ENCODE measurements around the gene KRT76. TPM values are rescaled to one million over a fixed set of nuclear protein-coding genes. Genes with fewer than 3 reads are reported as not detected.

Gene KRT76
- total RNA-seq, result not detected

DNA sequence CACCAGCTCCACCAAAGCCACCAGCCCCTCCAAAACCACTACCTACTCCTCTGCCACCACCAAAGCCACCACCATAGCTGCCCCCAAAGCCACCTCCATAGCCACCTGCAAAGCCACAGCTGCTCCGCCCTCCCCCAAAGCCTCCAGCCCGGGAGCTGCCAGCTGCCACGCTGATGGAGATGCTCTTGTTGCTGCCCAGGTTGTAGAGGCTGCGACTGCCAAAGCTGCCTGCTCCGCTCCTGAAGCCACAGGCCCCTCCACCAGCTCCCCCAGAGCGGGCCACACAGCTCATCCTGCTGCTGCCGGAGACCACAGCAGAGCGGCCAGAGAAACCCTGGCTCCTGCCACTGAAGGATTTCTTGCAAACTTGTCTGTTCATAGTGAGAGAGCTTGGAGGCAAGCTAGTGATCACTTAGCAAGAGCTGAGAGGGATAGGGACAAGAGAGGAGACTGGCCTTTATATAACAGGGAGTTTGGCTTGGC is at the start of gene KRT76:
Gene KRT76 (minus strand): TSS at position 433 of the 483 bp plus-strand sequence. CDS start 54 bp downstream, at position 379.
- no peaks in the 10 kb centered on the region for H3K4me1 Mint-ChIP-seq

DNA sequence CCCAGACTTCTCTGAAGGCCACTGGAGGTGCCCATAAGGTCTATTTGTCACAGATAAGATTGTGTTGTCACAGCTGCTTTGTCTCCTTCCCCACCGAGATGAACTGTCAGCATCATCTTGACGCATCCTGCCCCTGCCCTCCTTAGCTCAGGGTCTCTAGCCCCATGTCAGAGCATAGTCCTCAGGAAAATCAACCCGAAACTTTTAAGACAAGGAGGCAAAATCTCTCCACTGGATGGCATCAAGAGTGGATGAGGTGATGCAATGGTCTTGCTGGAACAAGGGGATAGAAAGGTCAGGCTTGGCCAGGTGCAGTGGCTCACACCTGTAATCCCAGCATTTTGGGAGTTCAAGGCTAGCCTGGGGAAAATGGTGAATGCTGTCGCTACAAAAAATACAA is 48.8 kb upstream of the KRT76 start:
- Mint-ChIP-seq H3K27ac (no peak overlapping the region), H3K4me1 (peaks cover 11% of the 10 kb centered on the region), H3K36me3 (no peaks in the 10 kb centered on the region), H3K4me3 (no peak overlapping the region), H3K9me3 (no peaks in the 10 kb centered on the region), H3K27me3 (no peaks in the 10 kb centered on the region)
- DNase-seq, result no peak

More for the DNA sequence above, at the start of gene KRT76:
- DNase-seq, result no peak
- H3K27me3 Mint-ChIP-seq, result no peaks in the 10 kb centered on the region
- no peaks in the 10 kb centered on the region for H3K36me3 Mint-ChIP-seq
- no peak within 1 kb of the TSS for H3K4me3 Mint-ChIP-seq
- H3K27ac Mint-ChIP-seq, result no peak within 1 kb of the TSS
- H3K9me3 Mint-ChIP-seq, result no peaks in the 10 kb centered on the region

DNA sequence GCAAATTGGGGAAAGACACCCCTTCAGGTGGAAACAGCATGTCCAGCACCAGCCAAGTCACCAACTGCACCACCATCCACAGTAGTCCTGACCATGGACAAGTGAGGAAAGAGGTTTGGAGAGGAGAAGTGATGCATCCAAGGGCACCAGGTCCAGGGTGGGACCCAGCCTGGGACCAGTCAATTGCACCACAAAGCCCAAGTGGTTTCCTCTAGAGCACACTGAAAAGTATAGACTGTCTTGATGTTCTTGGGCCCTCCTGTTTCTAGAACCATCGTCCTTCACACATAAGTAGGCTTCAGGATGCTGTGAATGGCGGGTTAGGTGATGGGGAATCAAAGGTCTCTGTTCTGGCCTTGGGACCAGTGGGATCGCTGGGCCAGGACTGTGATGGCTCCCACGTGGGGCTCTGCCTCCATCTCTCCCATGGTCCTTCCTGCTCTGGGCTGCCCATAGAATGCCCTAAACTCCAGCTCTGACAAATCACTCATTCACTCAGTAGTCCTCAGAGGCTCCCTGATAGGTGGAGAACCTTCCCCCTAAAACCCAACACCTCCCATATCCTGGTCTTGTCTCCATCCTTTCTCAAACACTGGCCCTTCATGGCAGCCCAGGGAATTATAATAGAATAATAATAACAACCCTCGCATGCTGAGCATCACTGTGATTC is 47.7 kb upstream of the KRT76 start:
- Mint-ChIP-seq H3K9me3 (no peaks in the 10 kb centered on the region), H3K27ac (no peak overlapping the region), H3K36me3 (no peaks in the 10 kb centered on the region), H3K4me3 (no peak overlapping the region), H3K4me1 (peaks cover 9% of the 10 kb centered on the region), H3K27me3 (no peaks in the 10 kb centered on the region)
- no peak for DNase-seq

DNA sequence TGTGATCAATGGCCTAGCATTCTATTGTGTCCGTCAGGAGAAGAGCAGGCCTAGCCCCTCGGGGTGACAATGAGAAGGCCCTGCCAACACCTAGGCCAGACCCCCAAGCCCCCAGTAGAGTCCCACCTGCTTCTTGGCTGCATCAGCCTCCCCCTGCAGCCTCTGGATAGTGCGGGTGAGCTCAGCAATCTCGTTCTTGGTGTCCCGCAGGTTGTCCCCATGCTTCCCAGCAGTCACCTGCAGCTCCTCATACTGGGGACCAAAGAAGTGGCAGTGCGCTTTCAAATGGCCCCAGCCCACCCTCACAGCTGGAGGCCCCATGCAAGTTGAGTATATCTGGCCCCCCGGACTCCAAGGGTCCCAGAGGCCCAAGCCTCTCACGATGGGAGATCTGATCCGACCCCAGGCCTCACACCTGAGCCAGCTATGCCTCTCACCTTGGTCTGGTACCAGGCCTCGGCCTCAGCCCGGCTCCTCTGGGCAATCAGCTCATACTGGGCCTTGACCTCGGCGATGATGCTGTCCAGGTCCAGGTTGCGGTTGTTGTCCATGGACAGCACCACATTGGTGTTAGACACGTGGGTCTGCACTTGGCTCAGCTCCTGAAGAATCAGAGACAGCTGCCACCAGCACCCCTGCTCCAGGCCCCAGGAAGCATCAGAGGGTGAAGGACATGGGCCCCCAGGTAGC is 46.8 kb upstream of the KRT76 start:
- no peaks in the 10 kb centered on the region for H3K9me3 Mint-ChIP-seq
- no peaks in the 10 kb centered on the region for H3K36me3 Mint-ChIP-seq
- H3K4me3 Mint-ChIP-seq, result no peak overlapping the region
- no peaks in the 10 kb centered on the region for H3K27me3 Mint-ChIP-seq
- H3K4me1 Mint-ChIP-seq, result peaks cover 6% of the 10 kb centered on the region
- no peak overlapping the region for H3K27ac Mint-ChIP-seq
- DNase-seq, result no peak

DNA sequence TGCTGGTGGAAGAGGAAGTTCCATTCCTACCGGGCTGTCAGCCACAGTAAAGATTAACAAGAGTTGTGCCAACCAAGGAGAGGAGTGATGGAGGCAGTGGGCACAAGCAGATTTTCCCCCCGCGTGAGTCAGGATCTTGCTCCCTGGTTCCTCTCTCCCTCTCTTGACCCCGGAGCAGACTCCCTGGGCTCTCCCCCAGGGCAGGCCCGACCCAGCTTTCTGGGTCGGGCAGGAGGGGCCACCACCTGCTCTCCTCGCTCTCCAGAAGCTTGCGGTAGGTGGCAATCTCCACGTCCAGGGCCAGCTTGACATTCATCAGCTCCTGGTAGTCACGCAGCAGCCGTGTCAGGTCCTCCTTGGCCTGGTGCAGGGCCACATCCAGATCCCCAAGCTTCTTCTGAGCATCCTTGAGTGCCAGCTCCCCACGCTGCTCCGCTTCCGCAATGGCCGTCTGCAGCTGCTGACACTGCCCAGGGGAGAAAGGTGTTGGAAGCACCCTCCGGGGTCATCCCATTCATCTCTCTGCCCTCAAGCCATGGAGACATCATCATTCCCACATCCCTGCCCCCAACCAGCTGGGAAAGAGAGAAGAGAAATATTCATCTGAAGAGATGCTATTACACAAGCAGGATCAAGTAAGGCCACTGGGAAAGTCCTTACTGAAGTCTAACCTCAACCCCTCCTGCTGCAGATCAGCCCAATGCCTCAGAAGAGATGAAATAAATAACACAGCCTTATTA is 45.8 kb upstream of the KRT76 start:
- Mint-ChIP-seq H3K27me3 (no peaks in the 10 kb centered on the region), H3K4me3 (no peak overlapping the region), H3K27ac (no peak overlapping the region), H3K9me3 (no peaks in the 10 kb centered on the region), H3K4me1 (peaks cover 2% of the 10 kb centered on the region), H3K36me3 (no peaks in the 10 kb centered on the region)
- no peak for DNase-seq

DNA sequence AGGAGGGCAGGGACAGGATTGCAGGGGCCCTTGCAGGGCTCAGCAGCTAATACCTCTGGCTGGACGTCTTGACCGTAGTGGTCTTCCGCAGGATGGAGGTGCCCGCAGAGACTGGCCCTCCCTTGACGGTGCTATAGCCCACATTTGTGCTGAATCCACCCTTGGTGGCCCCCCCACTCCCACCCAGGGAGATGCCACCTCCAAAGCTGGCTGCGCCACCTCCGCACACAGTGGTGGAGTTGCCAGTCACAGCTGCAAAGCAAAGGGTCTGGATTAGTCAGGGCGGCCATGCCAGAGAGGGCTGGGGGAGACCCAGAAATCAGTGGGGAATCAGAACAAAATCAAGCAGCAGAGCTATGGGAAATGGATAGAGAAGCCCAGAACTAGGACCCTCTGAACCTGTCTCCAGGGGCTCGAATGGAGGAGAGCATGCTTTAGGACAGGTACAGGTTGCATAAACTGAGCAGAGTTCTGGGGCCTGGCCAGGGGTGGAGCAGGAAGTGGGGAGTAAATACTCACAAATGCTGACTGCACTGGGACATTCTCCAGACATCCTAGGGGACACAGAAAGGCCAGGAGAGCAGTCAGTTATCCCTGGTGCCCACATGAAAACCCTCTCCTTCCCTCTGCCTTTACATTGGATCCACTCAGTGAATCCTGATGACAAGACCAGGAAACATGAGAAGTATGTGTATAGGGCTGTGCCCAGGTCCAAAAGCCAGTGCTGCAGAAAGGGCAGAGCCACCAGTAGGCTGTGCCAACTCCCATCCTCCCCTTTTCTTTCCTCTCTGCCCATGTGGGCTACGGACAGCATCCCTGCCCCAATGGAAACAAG is 44.9 kb upstream of the KRT76 start:
- H3K27ac Mint-ChIP-seq, result no peak overlapping the region
- H3K4me3 Mint-ChIP-seq, result no peak overlapping the region

DNA sequence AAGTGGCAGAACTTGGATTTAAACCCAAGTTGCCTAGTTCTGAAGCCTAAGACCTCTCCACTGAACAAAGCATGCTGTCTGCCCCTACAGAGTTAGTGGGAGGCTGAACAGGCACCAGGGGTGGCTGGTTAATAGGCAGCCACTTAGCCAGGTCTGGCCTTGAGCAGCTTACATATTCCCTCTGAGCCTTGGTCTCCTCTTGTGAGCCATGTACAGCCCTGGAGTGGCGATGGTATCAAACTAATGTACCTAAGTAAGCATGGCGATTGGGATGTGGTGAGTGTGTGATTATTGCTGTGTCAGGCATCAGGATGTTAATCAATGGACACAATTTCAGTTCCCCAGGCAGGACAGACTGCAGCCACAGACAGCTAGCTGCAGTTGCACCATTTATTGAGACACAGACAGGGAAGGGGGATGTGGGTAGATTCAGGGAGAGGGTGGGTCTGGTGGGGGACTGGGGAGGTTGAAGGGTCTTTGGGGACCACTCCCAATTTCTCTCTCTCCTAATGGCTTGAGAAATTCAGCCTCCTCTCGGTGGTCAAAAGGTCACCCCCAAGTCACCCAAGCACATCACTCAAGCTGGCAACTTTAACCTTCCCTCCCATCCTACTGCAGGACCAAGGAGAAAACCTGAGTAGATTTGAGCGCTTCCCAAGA is 44.1 kb upstream of the KRT76 start:
- no peaks in the 10 kb centered on the region for H3K9me3 Mint-ChIP-seq
- no peaks in the 10 kb centered on the region for H3K27me3 Mint-ChIP-seq
- no peak for DNase-seq
- no peak overlapping the region for H3K4me3 Mint-ChIP-seq
- H3K4me1 Mint-ChIP-seq, result peaks cover 8% of the 10 kb centered on the region
- no peak overlapping the region for H3K27ac Mint-ChIP-seq
- H3K36me3 Mint-ChIP-seq, result no peaks in the 10 kb centered on the region

More for the DNA sequence above, 44.9 kb upstream of the KRT76 start:
- H3K9me3 Mint-ChIP-seq, result no peaks in the 10 kb centered on the region
- no peaks in the 10 kb centered on the region for H3K36me3 Mint-ChIP-seq
- H3K4me1 Mint-ChIP-seq, result peaks cover 8% of the 10 kb centered on the region
- H3K27me3 Mint-ChIP-seq, result no peaks in the 10 kb centered on the region
- DNase-seq, result no peak

DNA sequence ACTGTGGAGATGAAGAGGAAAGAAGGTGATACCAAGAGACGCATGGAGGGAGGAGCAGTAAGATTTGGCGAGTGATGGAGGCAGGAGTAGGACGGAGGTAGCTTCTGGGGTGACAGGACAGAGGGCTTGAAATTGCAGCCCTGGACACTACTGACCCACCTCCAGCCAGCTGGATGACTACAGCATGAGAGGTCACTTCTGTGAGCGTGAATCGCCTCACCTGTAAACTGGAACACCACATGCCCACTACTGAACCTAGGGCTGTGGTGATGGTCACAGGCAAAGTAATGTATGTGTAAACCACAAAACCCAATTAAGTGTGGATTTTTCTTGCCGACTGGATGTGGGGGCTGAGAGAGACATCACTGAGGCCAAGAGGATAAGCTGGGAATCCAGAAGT is 43.4 kb upstream of the KRT76 start:
- Mint-ChIP-seq H3K4me1 (peaks cover 8% of the 10 kb centered on the region), H3K9me3 (no peaks in the 10 kb centered on the region), H3K4me3 (no peak overlapping the region), H3K36me3 (no peaks in the 10 kb centered on the region), H3K27ac (no peak overlapping the region), H3K27me3 (no peaks in the 10 kb centered on the region)
- DNase-seq, result no peak

DNA sequence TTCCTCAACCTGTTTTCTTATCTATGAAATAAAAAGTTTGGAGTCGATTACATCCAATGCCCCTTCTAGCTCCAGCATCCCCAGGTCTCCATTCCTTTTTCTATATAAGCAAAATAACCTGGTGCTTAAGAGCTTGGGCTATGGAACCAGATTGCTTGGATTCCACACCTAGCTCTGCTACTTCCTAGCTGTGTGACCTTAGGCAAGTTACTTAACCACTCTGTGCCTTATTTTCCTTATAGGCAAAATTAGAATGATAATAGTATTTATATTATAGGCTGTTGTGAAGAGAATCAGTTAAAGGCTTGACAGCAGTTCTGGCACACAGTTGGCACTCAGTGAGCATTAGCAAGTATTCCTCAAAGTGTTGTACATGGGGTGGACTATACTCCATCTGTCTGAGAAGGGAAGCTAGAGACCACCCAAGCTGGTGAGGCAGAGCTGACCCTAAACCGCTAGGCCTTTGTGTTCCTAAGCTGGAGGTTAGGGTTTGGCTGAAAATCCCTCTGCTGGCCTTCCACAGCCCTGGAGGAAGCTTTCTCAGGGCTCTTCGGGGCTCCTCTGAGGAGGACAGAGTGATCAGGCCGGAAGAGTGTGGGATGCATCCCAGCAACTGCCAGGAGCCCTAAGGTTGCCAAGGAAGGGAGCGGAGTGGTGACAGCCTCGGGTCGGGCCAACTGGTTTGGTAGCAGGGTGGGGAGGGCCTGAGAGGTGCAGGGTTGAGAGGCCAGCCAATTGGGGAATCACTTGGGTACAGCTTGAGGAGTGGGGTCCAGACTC is 42.8 kb upstream of the KRT76 start:
- H3K4me3 Mint-ChIP-seq, result no peak overlapping the region

DNA sequence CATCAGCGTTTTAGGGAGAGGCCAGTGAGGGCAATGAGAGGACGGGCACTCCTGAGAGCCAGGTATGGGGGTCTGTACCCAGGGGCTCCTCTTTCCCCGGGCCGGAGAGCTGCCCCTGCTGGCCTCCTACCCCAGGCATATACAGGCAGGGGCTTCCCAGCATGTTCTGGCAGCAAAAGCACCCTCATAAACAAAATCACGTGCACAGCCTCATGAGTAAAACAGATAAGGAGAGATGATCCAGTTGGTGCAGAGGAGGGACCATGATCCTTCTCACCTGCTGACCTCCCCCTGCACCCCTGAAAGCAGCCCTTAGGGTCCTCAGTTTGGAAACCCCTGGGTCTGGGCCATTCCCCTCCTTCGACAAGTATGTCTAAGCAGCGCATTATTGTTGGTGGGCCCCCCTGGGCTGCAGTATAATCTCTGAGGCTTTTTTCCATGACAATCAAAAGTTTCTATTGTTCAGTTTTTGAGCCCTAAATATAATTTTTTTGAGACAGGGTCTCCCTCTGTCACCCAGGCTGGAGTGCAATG is 41.8 kb upstream of the KRT76 start:
- Mint-ChIP-seq H3K9me3 (no peaks in the 10 kb centered on the region), H3K4me3 (no peak overlapping the region), H3K27me3 (no peaks in the 10 kb centered on the region), H3K27ac (no peak overlapping the region), H3K4me1 (peaks cover 8% of the 10 kb centered on the region), H3K36me3 (no peaks in the 10 kb centered on the region)
- DNase-seq, result no peak

More for the DNA sequence above, 42.8 kb upstream of the KRT76 start:
- no peaks in the 10 kb centered on the region for H3K9me3 Mint-ChIP-seq
- H3K36me3 Mint-ChIP-seq, result no peaks in the 10 kb centered on the region
- H3K4me1 Mint-ChIP-seq, result peaks cover 8% of the 10 kb centered on the region
- no peak overlapping the region for H3K27ac Mint-ChIP-seq
- no peak for DNase-seq
- no peaks in the 10 kb centered on the region for H3K27me3 Mint-ChIP-seq

DNA sequence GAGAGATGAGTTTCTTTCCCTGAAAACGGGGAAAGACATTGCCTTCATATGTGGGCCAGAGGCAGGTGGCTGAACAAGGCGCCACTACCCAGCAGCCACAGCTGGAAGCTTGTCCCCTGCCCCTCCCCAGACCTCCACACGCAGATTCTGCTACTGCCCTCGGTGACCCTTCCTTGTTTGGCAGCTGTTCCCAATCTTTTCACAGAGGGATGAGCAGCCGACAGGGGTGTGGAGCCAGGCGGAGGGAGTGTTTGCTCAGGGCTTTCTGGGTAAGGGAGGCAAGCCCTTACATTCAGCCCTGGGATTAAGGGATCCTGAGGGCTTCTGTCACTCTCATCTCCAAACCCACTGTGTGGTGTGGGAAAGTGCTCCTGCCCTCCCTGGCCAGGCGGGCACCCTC is 41.2 kb upstream of the KRT76 start:
- Mint-ChIP-seq H3K27ac (no peak overlapping the region), H3K36me3 (no peaks in the 10 kb centered on the region), H3K9me3 (no peaks in the 10 kb centered on the region), H3K4me3 (no peak overlapping the region), H3K27me3 (no peaks in the 10 kb centered on the region), H3K4me1 (peaks cover 8% of the 10 kb centered on the region)
- DNase-seq, result no peak

DNA sequence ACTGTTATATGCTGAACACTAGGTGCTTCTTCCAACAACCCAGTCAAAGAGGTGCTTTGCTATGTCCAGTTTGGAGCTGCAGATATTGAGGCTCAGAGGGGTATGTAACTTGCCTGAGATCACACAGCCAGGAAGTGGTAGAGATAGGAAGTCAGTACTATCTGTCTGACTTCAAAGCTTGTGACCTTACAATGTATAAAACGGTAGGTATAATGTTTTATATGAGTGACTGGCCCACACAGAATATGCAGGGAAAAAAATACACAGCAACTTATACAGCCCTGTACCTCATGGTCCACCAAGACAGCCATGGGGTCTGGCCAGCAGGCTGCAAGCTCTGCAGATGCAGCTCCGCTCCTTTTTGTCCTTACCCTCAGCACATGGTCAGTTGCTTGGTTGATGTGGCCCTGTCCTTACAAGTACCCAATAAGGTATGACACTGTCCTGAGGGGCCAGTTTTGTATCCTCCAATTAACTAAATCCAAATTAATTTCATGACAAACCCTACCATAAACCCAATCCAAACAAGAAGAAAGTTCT is 40.6 kb upstream of the KRT76 start:
- no peak for DNase-seq
- H3K36me3 Mint-ChIP-seq, result no peaks in the 10 kb centered on the region
- peaks cover 8% of the 10 kb centered on the region for H3K4me1 Mint-ChIP-seq
- no peak overlapping the region for H3K4me3 Mint-ChIP-seq
- H3K27me3 Mint-ChIP-seq, result no peaks in the 10 kb centered on the region
- H3K27ac Mint-ChIP-seq, result no peak overlapping the region
- no peaks in the 10 kb centered on the region for H3K9me3 Mint-ChIP-seq

DNA sequence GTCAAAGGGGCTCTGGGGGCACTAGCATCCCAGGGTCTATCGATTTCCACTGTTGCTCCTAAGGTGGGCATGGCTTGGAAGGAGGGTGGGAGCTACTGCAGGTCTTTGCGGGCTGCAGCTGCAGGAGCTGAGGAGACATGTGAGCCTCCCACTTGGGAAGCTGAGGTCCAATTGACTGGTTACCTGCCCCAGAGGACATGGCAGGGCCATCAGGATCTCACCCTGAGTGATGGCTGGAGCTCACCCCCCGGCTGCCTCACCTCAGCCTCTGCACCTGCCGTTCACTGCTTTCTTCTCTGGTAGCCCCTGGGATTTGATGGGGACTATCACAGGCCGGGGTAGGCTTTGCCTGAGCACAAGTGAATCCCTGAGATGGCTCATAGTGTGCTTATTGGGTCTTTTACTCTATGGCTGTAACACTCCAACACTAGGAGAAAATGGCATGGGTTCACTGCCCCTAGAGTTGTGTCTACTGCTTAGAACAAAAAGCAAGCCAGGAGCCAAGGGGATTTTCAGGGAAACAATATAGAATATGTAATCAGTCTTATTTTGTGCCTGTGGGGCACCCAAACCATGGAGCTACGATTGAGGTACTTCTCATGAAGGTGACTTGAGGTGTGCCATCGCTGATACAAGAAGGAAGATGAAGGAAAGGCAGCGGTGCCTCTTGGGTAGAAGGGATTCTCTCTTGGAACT is 40.0 kb upstream of the KRT76 start:
- DNase-seq, result no peak
- Mint-ChIP-seq H3K27ac (no peak overlapping the region), H3K4me3 (no peak overlapping the region), H3K4me1 (peaks cover 8% of the 10 kb centered on the region), H3K36me3 (no peaks in the 10 kb centered on the region), H3K9me3 (no peaks in the 10 kb centered on the region), H3K27me3 (no peaks in the 10 kb centered on the region)

Data from activated naive CD8-positive, alpha-beta T cell treated with anti-CD3 and anti-CD28 coated beads for 36 hours (primary cell).